H1 (cell line): Measurements from ENCODE around the gene PATL2.

Experiments
- ATF2 ChIP-seq: IDR thresholded peaks from 2 replicates; pipeline ENCODE4 v1.6.1; 2012; ENCODE audit warnings: low read length, inconsistent platforms
- ATF3 ChIP-seq: IDR thresholded peaks from 2 replicates; pipeline ENCODE4 v1.6.1; 2011; ENCODE audit warnings: low read depth, mild to moderate bottlenecking, low read length; ENCODE audit not compliant: insufficient read depth
- CTBP2 ChIP-seq: IDR thresholded peaks from 2 replicates; pipeline ENCODE4 v1.7.0; 2011; ENCODE audit warnings: borderline replicate concordance, mild to moderate bottlenecking, moderate library complexity, mixed read lengths, low read length; ENCODE audit not compliant: insufficient read depth, insufficient read length
- CTCF ChIP-seq, 3 experiments: IDR thresholded peaks; 1 replicate in 2 of 3; 2 replicates in 1 of 3; pipeline versions ENCODE4 v1.5.1 to v1.6.1; 2011; ENCODE audit warnings: low read length in 3 of 3, mild to moderate bottlenecking in 3 of 3, inconsistent platforms in 2 of 3, low read depth in 1 of 3, moderate library complexity in 1 of 3; ENCODE audit not compliant: insufficient read depth in 1 of 3; ENCODE audit errors: control extremely low read depth in 1 of 3
- EP300 ChIP-seq, 2 experiments: IDR thresholded peaks; 1 replicate in 1 of 2; 2 replicates in 1 of 2; pipeline ENCODE4 v1.6.1; 2011 to 2012; ENCODE audit warnings: low read depth in 2 of 2, low read length in 2 of 2, mild to moderate bottlenecking in 2 of 2, borderline replicate concordance in 1 of 2, inconsistent platforms in 1 of 2, moderate library complexity in 1 of 2
- EZH2 ChIP-seq: fragments of 200-600 bp; sonication (generic); IDR thresholded peaks from 2 replicates; pipeline ENCODE4 v1.7.1; 2012; ENCODE audit warnings: low read depth, mild to moderate bottlenecking, moderate library complexity, low read length, inconsistent platforms; ENCODE audit not compliant: severe bottlenecking
- NRF1 ChIP-seq: IDR thresholded peaks from 2 replicates; pipeline ENCODE4 v1.6.1; 2011; ENCODE audit warnings: mild to moderate bottlenecking, low read depth, low read length, improper control_type of control experiment
- POLR2A ChIP-seq, 2 experiments: IDR thresholded peaks; 1 replicate in 1 of 2; 2 replicates in 1 of 2; pipeline ENCODE4 v1.6.1; 2011; ENCODE audit warnings: low read depth in 2 of 2, low read length in 2 of 2, mild to moderate bottlenecking in 2 of 2; ENCODE audit errors: control extremely low read depth in 1 of 2
- RAD21 ChIP-seq, 2 experiments: IDR thresholded peaks in 1 of 2; conservative IDR thresholded peaks in 1 of 2; 2 replicates each; pipeline ENCODE4 v1.6.1; 2011; ENCODE audit warnings: low read depth in 2 of 2, low read length in 2 of 2, improper control_type of control experiment in 1 of 2, inconsistent platforms in 1 of 2, mild to moderate bottlenecking in 1 of 2, moderate library complexity in 1 of 2
- RBBP5 ChIP-seq: IDR thresholded peaks from 2 replicates; pipeline ENCODE4 v1.7.1; 2012; ENCODE audit warnings: low read depth, mild to moderate bottlenecking, inconsistent platforms, low read length, moderate library complexity, borderline replicate concordance
- TAF7 ChIP-seq: optimal IDR thresholded peaks from 2 replicates; pipeline ENCODE3; 2011; ENCODE audit warnings: low read depth, mild to moderate bottlenecking, inconsistent platforms, low read length, moderate library complexity, borderline replicate concordance
- TEAD4 ChIP-seq: IDR thresholded peaks from 2 replicates; pipeline ENCODE4 v1.6.1; 2012; ENCODE audit warnings: low read depth, low read length, inconsistent platforms, mixed read lengths

- TF ChIP-seq CTCF (IDR thresholded peaks at IDR 0.05; ENCODE audit: control extremely low read depth in 1 of 3, insufficient read depth in 1 of 3, low read depth in 1 of 3, low read length in 3 of 3): no peak
- no peak for TF ChIP-seq POLR2A (IDR thresholded peaks at IDR 0.05; ENCODE audit: control extremely low read depth in 1 of 2, low read depth in 2 of 2, low read length in 2 of 2)
- TF ChIP-seq ATF3: no peak
- TF ChIP-seq RBBP5: no peak
- no peak for TF ChIP-seq NRF1
- TF ChIP-seq CTBP2: no peak
- TF ChIP-seq TAF7: no peak
- no peak for TF ChIP-seq EZH2
- no peak for TF ChIP-seq TEAD4
- no peak for TF ChIP-seq RAD21 (IDR thresholded peaks at IDR 0.05 in 1 of 2, conservative IDR thresholded peaks at IDR 0.05 in 1 of 2; ENCODE audit: low read depth in 2 of 2, low read length in 2 of 2)
- no peak for TF ChIP-seq ATF2
- TF ChIP-seq EP300 (IDR thresholded peaks at IDR 0.05; ENCODE audit: borderline replicate concordance in 1 of 2, low read depth in 2 of 2, low read length in 2 of 2): no peak
Observed at GRCh38 chr15:44692659-44693058, 18.5 kb downstream of the PATL2 start.
